HG02981 (cell line): ENCODE data around the gene AGAP1.

ENCODE experiments used
- ATAC-seq: cut with Tn5 transposase; IDR thresholded peaks from one replicate; pipeline ENCODE4 v1.9.1; 2021; ENCODE audit warnings: mild to moderate bottlenecking, moderate library complexity; ENCODE audit not compliant: unreplicated experiment

AGAP1 gene

DNA sequence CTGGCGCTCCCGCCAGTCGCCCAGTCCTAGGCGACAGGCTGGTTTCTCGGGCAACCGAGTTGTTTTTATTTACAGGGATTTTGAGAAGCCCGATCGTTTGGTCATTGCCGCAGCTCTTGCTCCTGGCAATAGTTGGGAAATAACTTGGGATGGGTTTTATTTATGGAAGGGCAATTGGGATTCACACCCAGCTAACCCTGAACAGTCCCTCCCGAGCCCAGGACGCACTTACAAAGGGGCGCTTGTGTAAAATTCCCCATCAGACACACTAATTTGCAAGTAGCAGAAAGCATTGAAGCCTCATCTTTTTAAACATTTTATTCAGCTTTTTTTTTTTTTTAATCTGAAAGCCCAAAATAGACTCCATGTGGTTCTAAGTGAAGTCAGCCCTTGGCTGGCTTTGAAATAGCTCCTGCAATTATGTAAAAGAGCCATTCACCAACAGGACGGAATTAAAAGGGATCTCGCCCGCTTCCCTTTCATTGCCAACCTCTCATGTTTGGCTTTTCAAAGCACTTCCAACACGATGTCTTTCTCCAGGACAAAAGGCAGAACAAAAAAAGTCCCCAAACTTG lies 677.9 kb downstream of the AGAP1 start:
- ATAC-seq = no peak

DNA sequence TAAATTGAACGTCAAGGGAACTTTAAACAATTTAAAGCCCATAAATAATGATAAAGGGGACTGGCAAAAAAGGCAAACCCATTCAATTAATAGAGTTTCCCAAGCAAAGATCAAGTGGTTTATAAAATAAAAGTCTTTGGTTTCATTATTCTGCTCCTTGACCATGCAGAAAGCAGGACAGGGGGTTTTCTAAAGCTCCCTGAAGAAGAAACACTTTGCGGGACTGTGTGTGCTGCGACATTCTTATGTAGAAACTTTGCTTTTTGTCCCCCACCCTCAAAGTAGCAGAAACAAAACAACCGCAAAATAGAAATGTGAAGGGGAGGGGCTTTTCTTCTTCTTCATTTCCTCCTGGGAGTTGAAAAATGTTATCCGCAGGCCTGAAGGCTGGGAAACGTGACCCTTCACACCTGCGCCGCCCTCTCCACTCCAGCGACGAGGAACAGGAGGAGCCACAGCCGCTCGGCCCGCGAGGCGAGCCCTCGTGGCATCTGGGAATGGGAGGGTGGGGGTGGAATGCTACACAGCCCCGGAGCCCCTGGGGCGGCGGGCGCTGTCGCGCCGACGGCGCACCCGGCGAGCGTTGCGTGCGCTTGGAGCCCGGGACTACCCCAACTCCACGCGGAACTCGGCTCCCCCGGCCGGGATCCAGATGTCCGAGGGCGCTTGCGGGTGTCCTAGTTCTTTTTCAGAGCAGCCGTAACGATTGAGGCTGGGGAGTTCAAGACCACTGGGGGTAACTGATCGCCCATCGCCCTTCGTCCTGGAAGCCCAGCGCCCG lies 678.6 kb downstream of the AGAP1 start:
- ATAC-seq = no peak

DNA sequence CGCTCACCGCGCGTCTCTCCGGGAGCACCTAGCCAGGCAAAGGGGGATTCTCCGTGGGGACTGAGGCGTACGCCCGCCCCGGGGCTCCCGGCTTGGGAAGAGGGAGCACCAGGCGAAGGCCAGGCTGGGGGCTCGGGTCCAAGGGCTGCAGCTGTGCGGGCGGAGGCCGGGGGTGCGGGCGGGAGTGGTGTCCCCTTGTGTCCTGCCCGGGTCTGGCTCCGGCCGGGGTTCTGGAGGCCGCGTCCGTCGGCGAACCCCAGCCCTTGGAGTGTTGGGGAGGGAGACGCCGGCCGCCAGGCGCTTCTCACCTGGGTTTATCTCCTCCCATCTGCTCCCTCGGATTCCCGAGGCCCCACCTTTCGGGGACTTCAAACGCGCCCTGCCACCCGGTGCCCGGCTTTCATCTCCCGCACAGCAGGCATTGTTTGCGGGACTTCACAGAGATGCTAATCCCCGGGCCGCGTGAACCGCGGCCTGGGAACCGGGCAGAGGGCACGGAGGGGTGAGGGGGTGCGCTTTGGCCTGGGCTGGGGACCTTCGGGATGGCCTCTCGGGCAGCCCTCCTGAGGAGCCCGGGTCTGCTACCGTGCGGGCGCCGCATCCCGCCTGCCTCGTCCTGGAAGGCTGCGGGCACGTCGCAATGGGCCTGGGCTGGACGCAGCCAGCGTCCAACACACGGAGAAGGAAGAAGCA lies 679.3 kb downstream of the AGAP1 start:
- ATAC-seq = no peak

DNA sequence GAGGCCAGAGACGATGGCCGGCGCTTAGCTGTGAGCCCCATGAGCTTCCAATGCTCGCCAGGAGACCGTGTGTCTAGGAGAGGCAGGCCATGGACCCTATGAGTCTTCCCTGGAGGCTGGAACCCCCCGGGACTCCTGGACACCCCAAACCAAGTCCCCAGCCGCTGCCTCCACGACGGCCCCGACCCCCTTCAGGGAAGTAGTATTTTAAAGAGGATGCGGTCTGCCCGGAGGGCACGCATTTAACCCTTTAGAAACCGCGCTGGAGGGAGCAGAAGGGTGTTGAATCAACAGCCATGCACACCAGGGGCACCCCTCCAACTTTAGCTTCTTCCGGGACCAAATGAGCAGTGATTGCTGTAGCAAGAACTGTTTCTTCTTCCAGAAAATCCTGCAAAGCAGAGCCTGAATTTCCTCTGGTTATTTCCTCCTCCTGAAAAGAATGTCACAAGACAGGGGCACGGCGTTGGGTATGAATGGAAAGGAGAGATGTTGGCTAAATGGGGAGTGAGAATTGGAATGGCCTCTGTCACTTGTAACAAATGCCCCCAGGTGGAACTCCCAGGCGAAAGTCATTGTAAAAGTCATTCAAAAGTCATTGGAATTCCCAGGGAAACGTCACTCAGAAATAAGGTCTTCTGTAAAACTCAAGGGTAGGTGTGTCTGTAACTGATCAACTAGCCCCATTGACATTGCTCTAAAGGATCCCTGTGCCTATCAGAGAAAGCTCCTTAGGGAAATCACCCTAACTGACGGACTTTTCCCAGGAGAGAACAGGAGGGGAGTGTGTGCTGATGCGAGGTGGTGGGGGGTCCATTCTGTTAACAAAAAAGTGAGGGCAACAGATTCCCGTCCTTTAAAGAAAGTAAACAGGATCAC lies 680.1 kb downstream of the AGAP1 start:
- ATAC-seq = no peak

DNA sequence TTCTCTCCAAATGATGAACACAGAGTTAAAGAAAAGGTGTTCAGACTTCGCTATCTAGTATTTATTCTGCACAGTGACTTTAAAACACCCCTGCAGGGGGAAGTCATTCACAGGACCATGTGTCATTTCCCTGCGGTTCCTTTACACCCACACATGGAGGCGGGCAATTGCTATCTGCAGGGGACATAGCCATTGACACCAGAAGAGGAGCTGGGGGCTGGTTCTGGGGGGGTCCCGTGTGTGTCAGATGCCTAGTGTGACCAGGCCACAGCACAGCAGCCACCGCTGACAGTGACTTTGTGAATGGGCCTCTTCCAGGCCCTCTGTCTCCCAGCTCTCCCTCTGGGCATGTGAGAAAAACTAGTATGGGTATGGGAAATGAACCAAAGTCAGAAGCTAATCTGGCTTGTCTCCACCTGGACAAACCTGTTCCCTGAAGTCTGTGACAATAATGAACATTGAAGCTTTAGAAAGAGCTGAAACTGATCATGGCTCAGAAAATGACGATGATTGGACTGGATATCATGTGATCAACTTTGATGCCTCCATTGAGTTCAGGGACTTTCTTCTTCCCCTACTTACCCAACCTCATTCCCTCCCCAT lies 681.8 kb downstream of the AGAP1 start:
- no peak for ATAC-seq

DNA sequence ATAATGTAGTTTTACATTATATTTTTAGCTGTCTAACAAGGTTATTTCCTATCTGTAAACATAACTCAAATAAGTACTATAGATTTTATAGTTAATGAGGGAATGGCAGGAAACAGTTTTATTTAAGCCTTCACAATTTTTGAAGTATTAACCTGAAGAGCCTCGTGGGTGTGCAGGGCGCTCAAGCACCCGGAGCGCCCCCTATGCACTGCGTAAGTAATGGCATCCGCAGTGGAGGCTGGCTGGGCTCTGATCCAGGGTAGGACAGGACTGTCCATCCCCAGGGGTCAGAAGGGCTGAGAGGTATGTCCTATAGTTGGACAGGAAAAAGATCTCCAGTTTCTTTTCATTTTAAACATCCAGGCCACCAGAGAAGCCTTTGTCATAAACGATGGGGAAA lies 682.6 kb downstream of the AGAP1 start:
- ATAC-seq = no peak

DNA sequence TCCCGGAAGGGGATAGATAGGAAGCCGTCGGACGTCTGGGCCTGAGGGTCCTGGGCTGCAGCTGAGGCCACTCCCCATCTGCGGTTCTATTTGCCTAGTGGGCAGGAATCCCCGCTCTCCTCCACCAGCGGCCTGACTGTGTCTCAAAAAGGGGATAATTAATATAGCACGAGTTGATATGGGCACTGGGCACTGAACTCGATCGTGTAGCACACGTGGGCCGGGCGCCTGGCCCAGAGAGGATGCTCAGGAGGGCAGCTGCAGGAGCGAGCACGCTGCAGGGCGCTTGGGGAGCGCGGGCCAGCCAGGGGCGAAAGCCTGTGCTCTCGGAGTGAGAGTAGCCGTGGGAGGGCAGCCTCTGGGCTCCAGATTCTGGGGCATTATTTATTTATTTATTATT lies 683.1 kb downstream of the AGAP1 start:
- no peak for ATAC-seq

DNA sequence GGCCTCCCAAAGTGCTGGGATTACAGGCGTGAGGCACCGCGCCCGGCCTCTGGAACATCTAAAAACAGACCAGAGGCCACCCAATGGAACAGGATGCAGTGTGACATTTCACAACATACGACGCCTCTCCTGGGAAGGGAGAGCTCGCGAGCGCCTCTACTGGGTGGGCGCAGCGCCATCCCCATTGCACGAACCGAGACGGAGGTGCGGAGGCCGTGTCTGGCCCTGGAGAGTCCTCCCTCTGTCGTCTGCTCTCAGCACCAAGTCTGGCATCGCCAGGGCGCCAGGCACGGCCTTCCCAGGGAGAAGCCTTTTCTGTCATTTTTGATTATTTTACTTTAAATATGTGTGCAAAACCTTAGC lies 683.7 kb downstream of the AGAP1 start:
- no peak for ATAC-seq

DNA sequence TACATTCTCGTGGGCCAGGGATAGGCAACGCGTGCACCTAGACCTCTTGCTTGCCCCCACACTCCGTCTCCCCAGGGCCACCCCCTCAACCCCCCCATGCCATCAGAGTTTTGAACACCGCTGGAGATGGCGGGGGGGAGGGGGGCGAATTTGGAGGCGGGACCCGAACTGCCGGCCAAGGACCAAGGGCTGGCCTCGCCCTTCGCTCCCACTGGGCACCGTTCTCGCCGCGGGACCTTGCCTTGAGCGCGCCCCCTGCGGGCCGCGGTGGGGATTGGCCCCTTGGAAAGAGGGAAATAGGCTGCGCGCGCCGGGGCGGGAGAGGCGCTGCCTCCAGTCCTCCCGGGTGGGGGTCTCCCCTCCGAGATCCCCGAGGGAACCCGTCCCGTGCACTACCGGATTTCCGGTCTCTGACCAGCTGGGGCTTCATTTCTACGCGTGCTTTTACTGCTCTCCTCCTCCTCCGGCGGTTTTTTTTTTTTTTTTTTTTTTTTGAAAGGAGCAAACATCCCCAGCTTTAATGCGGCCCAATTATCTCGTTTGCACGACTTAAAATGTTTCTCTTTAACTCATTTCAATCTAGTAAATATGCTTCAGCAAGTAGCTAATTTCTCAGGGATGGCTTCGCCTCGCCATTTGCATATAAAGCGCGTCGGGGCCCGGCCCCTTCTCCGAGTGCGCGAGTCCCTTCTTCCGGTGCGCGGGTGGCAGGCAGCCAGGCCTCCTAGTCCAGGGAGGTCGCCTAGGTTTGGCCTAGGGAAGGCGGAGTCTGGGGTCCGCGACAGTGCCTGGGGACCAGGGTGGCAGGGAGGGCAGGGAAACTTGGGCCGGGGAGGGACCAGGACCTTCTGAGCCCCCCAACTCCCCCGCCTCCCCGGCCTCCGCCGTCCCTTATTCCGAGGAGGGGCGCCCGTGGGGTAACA lies 684.4 kb downstream of the AGAP1 start:
- ATAC-seq = no peak

DNA sequence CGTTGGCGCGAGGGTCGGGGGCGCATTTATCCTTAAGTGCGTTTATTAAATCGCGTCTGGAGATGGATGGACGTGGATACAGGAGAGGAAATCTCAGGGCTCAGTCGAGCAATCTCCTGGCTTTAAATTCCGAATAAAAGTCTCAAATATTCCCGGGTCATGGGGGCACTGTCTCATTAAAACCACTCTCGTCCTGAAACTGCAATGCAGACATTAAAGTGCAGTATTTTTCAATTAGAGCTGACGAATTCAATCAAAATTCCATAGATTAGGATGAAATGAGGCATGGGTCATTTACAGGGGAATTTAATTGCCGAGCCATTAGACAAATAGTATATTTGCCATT lies 685.0 kb downstream of the AGAP1 start:
- ATAC-seq = no peak

DNA sequence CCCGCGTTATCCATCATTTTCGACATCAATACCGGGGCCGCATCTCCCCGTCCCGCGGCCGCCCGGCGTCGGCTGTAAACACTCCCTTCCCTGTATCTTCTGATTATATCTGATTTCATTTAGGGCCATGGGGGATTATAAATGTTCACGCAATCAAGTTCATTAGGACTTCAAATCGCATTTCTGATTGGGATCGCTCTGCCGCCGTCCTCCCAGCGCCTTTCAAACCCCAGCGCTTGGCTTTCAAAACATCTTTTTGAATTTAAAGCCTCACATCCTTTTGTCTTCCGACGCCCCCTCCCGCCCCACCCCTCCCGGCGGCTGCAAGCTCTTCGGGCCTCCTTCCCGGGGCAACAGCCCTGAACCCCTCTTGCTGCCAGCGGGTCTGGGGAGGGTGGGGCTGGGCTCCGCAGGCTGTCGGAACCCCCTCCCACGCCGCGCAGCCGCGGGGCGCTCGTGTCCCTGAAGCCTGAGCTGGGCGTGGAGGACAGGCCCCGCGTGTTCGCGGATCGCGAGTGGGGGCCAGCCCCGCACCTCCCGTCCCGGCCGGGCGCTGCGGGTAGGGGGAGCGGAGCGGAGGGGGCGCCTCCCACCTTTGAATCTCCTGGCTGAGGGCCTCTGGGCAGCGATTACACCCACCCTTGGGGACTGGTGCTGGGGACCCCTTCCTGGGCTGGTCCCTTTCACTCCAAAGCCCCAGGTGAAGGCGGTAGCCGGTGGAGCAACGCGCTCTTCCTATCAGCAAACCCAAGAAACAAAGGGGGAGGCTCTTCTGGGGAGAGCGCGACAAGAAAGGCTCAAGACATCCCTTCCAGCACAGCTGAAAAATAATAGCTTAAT lies 685.6 kb downstream of the AGAP1 start:
- no peak for ATAC-seq

DNA sequence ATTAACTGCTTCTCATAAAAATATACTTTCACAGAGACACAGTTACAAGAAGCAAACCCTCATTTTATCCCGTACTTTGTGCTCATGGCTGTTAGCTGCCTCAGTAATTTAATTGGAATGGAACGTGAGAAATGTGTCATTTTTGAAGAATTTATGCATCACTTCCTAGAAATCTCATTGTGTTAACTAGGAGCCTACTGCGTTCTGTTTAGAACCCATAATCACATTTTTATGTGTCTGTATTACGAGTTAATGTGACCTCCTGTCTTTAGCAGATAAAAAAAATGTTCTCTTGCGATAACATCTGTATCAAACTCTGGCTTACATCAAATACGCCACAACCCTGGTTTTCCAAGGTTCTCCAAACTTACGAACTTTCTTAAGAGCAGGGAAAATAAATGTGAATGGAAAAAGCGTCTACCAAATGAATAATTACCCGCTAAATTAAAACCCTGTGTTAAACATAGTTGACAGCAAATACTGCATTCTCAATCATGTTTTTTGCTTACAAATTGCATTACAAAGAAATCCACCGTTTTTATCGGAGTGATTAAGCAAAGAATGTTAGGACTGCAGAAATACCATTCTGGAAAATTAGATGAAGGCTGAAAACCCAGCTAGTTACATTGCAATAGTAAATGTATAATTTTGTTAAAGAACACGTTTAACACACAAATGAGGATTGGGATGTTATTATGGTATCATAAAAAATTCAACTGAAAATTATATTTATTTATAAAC lies 686.4 kb downstream of the AGAP1 start:
- ATAC-seq = no peak

DNA sequence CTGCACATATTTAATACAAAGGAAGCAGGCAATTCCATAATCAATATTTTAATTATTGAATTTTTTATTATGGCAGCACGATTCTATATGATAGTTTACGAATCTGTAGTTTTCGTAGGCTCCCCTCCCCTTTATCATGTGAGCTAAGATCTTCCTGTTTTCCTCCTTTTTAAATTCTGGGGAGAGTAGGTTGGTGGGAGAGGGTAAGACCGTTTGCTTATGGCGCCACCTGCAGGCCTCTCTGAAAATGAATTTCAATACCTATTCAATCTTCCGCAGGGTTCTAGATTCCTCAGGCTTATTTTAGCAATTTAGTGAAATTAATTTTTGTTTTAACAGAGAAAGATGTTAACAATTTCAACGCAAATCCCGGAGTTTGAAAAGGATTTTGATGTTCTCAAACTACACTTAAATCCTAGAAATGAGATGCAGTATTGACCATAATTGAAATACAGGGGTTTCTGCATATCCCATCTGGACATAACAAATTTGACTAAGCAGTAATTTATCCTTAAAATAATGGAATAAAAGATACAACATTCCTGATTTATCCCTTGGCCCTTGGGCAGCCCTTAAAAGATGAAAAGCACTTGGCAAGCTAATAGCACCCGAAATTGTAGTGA lies 687.1 kb downstream of the AGAP1 start:
- ATAC-seq = no peak
